ENCODE data around the gene TENM3. TPM values are rescaled to one million over a fixed set of nuclear protein-coding genes. Genes with fewer than 3 reads are reported as not detected.

Gene TENM3
- polyA plus RNA-seq, 1 of the 3 experiments (the other 2 are of a cell fraction) = 10.4 TPM

DNA sequence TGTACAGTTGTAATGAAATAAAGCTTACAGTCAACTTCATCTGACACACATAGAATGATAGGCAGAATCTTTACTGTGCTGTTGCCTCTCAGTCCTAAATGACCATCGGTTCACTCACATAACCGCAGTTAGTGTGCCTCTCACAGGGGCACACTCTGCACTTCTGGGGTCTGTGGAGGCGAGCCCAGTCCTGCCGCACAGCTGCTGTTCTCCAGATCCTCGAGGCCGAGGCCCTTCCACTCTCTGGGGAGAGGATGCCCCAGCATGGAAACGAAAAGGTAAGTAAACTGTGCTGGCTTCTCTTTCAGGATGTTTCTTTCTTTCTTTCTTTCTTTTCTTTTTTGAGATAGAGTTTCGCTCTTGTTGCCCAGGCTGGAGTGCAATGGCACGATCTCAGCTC lies 586.0 kb downstream of the TENM3 start (continued):
- no peak for TF ChIP-seq NRF1 (IDR thresholded peaks at IDR 0.05; ENCODE audit: low read depth, low read length)
- no peak for TF ChIP-seq GABPA (IDR thresholded peaks at IDR 0.05; ENCODE audit: low read depth)

- ChIA-PET CTCF (no interaction called here), POLR2A (no interaction called here)
- Histone ChIP-seq H3K36me3 (replicated peaks in 1 of 2; ENCODE audit: control insufficient read depth in 1 of 2, insufficient read depth in 2 of 2, low read length in 1 of 2) (no peaks in the 10 kb centered on the region), H2AFZ (ENCODE audit: low read depth) (no peak overlapping the region), H3K27ac (ENCODE audit: low read depth in 2 of 2, low read length in 1 of 2) (no peak overlapping the region), H3F3A (replicated peaks; ENCODE audit: insufficient read depth) (no peaks in the 10 kb centered on the region), H3K79me2 (ENCODE audit: insufficient read depth) (no peaks in the 10 kb centered on the region), H3K4me3 (ENCODE audit: low read depth in 2 of 2, low read length in 1 of 2) (no peak overlapping the region), H3K9me3 (no peaks in the 10 kb centered on the region), H4K20me1 (ENCODE audit: insufficient read depth) (no peaks in the 10 kb centered on the region), H3K4me2 (no peak overlapping the region), H3K27me3 (ENCODE audit: insufficient read depth) (no peaks in the 10 kb centered on the region), H3K9me2 (no peaks in the 10 kb centered on the region), H3K9ac (no peak overlapping the region), H3K4me1 (ENCODE audit: control insufficient read depth in 1 of 2, insufficient read depth in 2 of 2, low read depth in 1 of 2, low read length in 1 of 2) (no peaks in the 10 kb centered on the region)
- 42% methylated on average over 3 of the region's 3 CpGs for WGBS (ENCODE audit: low lambda C conversion rate)
- no peak for DNase-seq
- TF ChIP-seq SMC3 (IDR thresholded peaks at IDR 0.05; ENCODE audit: low read depth, low read length) (no peak), RCOR1 (IDR thresholded peaks at IDR 0.05; ENCODE audit: low read length) (no peak), IRF3 (IDR thresholded peaks at IDR 0.05; ENCODE audit: low read depth, low read length) (no peak), ELF1 (IDR thresholded peaks at IDR 0.05) (no peak), YY1 (IDR thresholded peaks at IDR 0.05; ENCODE audit: low read depth) (no peak), FOXM1 (IDR thresholded peaks at IDR 0.05; ENCODE audit: low read depth) (no peak), GATA2 (CRISPR knock-in tag; IDR thresholded peaks at IDR 0.05) (no peak)
Observed at GRCh38 chr4:182831376-182831775, 588.2 kb downstream of the TENM3 start.

DNA sequence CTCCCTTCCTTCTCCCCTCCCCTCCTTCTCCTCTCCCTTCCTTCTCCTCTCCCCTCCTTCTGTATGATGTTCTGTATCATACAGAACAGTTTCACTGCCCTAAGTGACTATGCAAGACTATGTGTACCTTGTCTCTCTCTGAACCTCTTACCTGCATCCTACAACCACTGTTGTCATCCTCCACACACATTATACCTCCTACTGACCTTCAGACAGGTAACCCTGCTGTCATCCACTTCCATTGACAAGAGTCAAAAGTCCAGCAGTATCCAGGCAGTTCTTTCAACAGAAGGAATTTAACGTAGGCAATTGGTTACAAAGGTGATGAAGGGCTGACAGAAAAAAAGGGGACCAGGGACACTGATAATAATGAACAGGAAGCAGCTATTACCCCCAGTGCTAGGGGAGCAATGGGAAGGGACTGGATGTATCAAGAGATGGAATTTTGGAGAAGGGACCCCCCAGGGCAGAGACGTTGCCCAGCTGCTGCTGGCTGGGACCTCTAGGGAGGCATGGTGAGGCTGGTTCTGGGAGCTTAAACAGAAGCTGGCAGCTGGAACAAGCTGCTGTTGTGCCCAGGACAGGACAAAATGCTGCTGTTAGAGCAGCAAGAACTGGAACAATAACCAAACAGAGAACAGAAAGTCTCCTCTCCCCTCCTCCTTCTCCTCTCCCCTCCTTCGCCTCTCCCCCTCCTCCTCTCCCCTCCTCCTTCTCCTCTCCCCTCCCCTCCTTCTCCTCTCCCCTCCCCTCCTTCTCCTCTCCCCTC lies 589.3 kb downstream of the TENM3 start:
- H3K4me3 ChIP-seq (ENCODE audit: low read depth in 2 of 2, low read length in 1 of 2) = no peak overlapping the region
- H2AFZ ChIP-seq (ENCODE audit: low read depth) = no peak overlapping the region
- H3F3A ChIP-seq (replicated peaks; ENCODE audit: insufficient read depth) = no peaks in the 10 kb centered on the region
- 29% methylated on average over 3 of the region's 3 CpGs for WGBS (ENCODE audit: low lambda C conversion rate)
- DNase-seq = no peak
- TF ChIP-seq TAF1 (IDR thresholded peaks at IDR 0.05; ENCODE audit: borderline replicate concordance, low read depth, low read length) (no peak), RAD21 (IDR thresholded peaks at IDR 0.05; ENCODE audit: low read length) (no peak), NFIC (IDR thresholded peaks at IDR 0.05; ENCODE audit: borderline replicate concordance) (no peak), YY1 (IDR thresholded peaks at IDR 0.05; ENCODE audit: low read depth) (no peak), POLR2AphosphoS5 (IDR thresholded peaks at IDR 0.05; ENCODE audit: low read depth, low read length) (no peak)
- no peaks in the 10 kb centered on the region for H3K9me2 ChIP-seq
- no peaks in the 10 kb centered on the region for H3K27me3 ChIP-seq (ENCODE audit: insufficient read depth)
- no peaks in the 10 kb centered on the region for H4K20me1 ChIP-seq (ENCODE audit: insufficient read depth)
- CTCF ChIA-PET = no interaction called here
- H3K36me3 ChIP-seq (replicated peaks in 1 of 2; ENCODE audit: control insufficient read depth in 1 of 2, insufficient read depth in 2 of 2, low read length in 1 of 2) = no peaks in the 10 kb centered on the region
- no peak overlapping the region for H3K4me2 ChIP-seq
- no peaks in the 10 kb centered on the region for H3K79me2 ChIP-seq (ENCODE audit: insufficient read depth)
- no peaks in the 10 kb centered on the region for H3K9me3 ChIP-seq
- H3K9ac ChIP-seq = no peak overlapping the region
- no peak overlapping the region for H3K27ac ChIP-seq (ENCODE audit: low read depth in 2 of 2, low read length in 1 of 2)
- POLR2A ChIA-PET = no interaction called here
- H3K4me1 ChIP-seq (ENCODE audit: control insufficient read depth in 1 of 2, insufficient read depth in 2 of 2, low read depth in 1 of 2, low read length in 1 of 2) = no peaks in the 10 kb centered on the region
